HL-60/S4 treated with retinoic acid at 250 ng/mL for 4 days and 3 days (cell line): ENCODE results near the gene CASZ1.

Source experiments
- in situ Hi-C: fragments of 300-500 bp; cut with MboI; formaldehyde crosslinking; loops from 2 replicates; pipeline ENCODE4 v1.7.0; 2022; ENCODE audit warnings: low sequenced_read_pairs

Gene CASZ1

DNA sequence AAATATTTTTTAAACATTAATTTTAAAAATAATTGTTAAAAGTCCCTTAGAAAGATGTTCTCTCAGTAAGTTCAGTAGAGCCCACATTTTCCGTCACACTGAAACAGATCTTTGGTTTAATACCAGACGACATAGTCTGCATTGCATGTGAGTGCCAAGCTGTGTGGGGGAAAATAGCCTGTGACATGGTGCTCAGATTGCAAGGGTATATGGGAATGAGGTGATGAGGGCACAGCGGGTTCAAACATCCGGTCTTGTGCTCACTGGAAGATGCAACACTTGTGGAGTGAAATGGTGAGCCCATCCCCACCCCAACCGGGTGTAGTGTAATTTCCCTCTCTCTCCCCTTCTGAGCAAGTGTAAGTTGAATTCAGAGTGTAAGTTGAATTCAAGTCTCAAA lies 207.4 kb downstream of the CASZ1 start:
- in situ Hi-C loops, result no loop called here

DNA sequence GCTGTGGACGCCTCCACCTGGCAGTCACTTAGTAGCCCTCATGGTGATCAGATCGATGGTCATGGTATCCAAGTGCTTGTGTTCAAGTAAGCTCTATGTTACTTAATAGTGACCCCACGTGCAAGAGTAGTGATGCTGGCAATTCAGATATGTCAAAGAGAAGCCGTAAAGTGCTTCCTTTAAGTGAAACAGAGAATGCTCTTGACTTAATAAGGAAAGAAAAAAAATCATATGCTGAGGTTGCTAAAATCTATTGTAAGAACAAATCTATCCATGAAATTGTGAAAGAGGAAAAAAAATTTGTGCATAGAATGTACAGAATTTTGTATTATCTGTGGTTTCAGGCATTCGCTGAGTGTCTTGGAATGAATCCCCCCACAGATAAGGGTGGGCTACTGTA lies 207.8 kb downstream of the CASZ1 start:
- in situ Hi-C loops, result no loop called here
